ENCODE measurements around the gene ATP8B4. TPM values are rescaled to one million over a fixed set of nuclear protein-coding genes. Genes with fewer than 3 reads are reported as not detected.

The ATP8B4 gene
- total RNA-seq, 4 donors from 2014 or later = 5.2 to 24.3 (median 7.6) TPM

DNA sequence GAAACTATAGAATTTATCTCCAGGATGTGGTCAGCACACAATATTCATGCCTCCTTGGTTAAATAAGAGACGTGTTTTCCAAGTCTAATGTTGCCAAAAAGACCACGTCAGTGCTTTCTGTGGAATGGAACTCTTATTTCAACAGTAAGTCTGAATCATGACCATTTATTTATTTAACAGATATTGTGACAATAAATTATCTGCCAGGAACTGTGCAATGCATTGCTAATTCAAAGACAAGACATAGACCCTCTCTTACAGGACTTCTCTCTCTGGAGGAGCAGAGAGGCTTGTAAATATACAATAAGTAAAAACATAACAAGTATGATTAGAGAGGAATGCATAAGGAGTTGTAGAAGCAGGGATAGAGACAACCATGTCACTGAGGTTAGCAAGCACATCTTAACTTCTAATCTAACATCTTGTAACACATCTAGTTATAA lies 270.7 kb downstream of the ATP8B4 start:
- Histone ChIP-seq H3K27ac (no peak overlapping the region), H3K36me3 (no peaks in the 10 kb centered on the region), H3K9me3 (no peaks in the 10 kb centered on the region), H3K27me3 (no peaks in the 10 kb centered on the region), H3K4me1 (no peaks in the 10 kb centered on the region), H3K4me3 (replicated peaks in 1 of 3) (no peak overlapping the region)
- no peak for DNase-seq
- intact Hi-C loops (cut with DNase I) = no loop called here
- WGBS, 2 donors = 70 to 73% methylated on average over 2 of the region's 2 CpGs
- TF ChIP-seq POLR2A (IDR thresholded peaks at IDR 0.05) = no peak

DNA sequence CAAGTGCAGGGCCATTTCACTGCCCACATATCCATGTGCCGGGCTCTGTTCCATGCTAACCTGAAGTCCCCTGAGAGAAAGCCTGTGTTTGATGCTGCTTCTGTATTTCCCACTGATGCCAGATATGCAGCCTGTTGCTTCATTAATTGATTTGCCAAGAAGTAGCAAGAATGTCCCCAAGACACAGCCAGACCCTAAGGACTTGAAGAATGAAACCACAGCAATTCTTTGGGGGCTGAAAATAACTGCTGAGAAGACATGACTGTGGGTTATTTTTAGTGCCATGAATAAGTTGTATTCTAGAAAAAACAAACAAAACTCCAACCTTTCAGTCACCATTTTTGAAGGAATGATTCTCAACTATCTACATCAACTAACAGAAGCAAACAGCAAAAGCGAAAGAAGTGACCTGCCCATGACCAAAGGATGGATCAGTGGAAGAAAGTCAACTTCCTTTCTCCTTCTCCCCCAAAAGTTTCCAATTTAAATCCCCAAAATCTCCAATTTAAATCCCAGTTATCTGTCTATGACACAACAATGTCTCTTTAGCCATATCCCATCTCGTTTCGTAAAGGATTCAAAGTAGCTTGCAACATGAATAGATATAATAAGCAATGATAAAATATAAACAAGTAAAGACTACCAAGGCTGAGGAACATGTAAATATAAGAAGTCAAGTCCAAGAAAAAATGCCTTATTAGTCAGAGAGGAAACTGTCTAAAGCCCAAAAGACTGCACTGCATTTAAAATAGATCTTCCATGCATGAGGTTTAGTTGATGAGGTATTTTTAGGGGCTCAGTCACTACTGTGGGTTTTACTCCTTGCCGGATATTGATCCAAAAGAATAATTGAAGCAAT lies 271.4 kb downstream of the ATP8B4 start:
- no peak overlapping the region for H3K27ac ChIP-seq
- H3K9me3 ChIP-seq = no peaks in the 10 kb centered on the region
- TF ChIP-seq, protein P1, sequence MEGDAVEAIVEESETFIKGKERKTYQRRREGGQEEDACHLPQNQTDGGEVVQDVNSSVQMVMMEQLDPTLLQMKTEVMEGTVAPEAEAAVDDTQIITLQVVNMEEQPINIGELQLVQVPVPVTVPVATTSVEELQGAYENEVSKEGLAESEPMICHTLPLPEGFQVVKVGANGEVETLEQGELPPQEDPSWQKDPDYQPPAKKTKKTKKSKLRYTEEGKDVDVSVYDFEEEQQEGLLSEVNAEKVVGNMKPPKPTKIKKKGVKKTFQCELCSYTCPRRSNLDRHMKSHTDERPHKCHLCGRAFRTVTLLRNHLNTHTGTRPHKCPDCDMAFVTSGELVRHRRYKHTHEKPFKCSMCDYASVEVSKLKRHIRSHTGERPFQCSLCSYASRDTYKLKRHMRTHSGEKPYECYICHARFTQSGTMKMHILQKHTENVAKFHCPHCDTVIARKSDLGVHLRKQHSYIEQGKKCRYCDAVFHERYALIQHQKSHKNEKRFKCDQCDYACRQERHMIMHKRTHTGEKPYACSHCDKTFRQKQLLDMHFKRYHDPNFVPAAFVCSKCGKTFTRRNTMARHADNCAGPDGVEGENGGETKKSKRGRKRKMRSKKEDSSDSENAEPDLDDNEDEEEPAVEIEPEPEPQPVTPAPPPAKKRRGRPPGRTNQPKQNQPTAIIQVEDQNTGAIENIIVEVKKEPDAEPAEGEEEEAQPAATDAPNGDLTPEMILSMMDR (IDR thresholded peaks at IDR 0.05) = no peak
- no peak for TF ChIP-seq POLR2A (IDR thresholded peaks at IDR 0.05)
- WGBS, 2 donors = 81 to 87% methylated on average over 5 of the region's 5 CpGs
- no peak for DNase-seq
- H3K4me1 ChIP-seq = no peaks in the 10 kb centered on the region
- no peaks in the 10 kb centered on the region for H3K27me3 ChIP-seq
- intact Hi-C loops (cut with DNase I) = no loop called here
- H3K36me3 ChIP-seq = no peaks in the 10 kb centered on the region
- H3K4me3 ChIP-seq (replicated peaks in 1 of 3) = no peak overlapping the region

DNA sequence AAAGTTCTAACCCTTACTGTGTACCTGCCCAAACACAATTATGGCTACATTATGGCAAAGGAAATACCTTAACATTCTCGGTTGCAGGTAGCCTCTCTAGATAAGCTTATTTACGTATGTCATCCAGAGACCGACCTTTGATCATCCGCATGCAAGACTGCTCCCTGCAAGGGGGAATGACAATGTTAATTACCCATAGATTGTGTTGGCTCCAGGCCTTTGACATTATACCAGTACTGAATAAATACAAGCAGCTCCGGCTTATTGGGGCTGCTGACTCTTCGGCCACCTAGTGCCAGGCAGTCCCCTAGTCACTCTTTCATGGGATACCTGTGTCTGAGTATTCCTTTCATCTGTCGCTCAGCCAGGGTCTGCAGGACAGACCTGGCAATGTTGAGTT lies 274.6 kb downstream of the ATP8B4 start:
- TF ChIP-seq, protein P1 (IDR thresholded peaks at IDR 0.05) = no peak
- TF ChIP-seq POLR2A (IDR thresholded peaks at IDR 0.05) = no peak
- no peak overlapping the region for H3K27ac ChIP-seq
- no peaks in the 10 kb centered on the region for H3K36me3 ChIP-seq
- intact Hi-C loops (cut with DNase I) = no loop called here
- 86 to 87% methylated on average over 7 of the region's 7 CpGs for WGBS, 2 donors
- no peak for DNase-seq
- no peaks in the 10 kb centered on the region for H3K9me3 ChIP-seq
- no peaks in the 10 kb centered on the region for H3K27me3 ChIP-seq
- no peaks in the 10 kb centered on the region for H3K4me1 ChIP-seq
- H3K4me3 ChIP-seq (replicated peaks in 1 of 3) = no peak overlapping the region

DNA sequence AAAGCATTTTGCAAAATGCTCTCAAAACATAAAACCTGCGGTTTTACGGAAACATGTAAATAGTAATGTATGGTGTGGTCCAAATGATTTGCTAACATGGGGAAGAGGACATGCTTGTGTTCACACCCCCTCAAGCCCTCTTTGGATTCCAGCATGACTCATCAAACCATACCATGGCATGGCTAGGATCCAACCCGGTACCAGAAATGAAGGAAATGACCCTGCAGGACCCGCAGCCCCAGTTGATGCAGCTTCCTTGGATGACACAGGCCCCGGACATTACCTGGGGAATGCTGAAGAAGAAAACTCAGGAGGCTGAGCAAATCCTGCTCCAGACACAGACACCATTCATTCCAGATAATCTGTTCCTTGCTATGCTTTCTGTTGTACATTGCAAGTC lies 275.3 kb downstream of the ATP8B4 start:
- no peaks in the 10 kb centered on the region for H3K4me1 ChIP-seq
- no peak for DNase-seq
- H3K36me3 ChIP-seq = no peaks in the 10 kb centered on the region
- no peaks in the 10 kb centered on the region for H3K27me3 ChIP-seq
- no peak overlapping the region for H3K27ac ChIP-seq
- WGBS, 2 donors = 92 to 94% methylated on average over 5 of the region's 5 CpGs
- H3K9me3 ChIP-seq = no peaks in the 10 kb centered on the region
- intact Hi-C loops (cut with DNase I) = no loop called here
- H3K4me3 ChIP-seq (replicated peaks in 1 of 3) = no peak overlapping the region
- TF ChIP-seq POLR2A (IDR thresholded peaks at IDR 0.05) = no peak
- TF ChIP-seq, protein P1 (IDR thresholded peaks at IDR 0.05) = no peak

DNA sequence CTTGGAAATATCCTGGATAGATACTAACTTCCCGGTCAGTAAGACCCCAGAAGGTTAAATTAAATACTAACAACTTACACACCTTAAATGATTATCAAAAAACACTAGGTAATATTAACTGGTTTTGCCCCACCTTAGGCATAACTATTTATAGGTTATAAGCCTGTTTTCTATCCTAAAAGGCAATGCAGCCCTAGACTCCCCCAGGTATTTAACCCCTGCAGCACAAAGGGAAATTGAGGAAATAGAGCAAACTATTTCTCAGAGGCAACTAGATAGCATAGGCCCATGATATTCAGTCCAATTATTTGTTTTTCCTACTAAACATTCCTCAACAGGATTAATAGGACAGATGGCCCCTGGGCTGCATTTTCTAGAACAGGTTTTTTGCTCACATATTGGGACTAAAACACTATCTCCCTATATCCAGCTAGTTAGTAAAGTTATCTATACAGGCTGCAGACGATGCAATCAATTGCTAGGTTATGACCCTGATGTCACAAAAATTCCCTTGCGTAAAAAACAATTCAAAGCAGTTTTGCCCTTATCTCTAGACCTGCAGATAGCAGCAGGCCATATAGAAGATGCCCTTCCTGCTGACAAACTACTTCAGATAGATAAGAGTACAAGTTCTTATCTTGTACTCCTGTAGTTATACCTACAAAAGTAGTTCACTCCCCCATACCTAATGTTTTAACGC lies 276.9 kb downstream of the ATP8B4 start:
- WGBS, 2 donors = 95 to 96% methylated on average over 4 of the region's 4 CpGs
- Histone ChIP-seq H3K27ac (no peak overlapping the region), H3K4me1 (no peaks in the 10 kb centered on the region), H3K4me3 (replicated peaks in 1 of 3) (no peak overlapping the region), H3K27me3 (no peaks in the 10 kb centered on the region), H3K36me3 (no peaks in the 10 kb centered on the region), H3K9me3 (no peaks in the 10 kb centered on the region)
- intact Hi-C loops (cut with DNase I) = no loop called here
- TF ChIP-seq POLR2A (IDR thresholded peaks at IDR 0.05) = no peak
- TF ChIP-seq, protein P1 (IDR thresholded peaks at IDR 0.05) = no peak
- DNase-seq = no peak

Measured in thyroid gland (tissue), 4 donors.